RCC 7860 (cell line): ENCODE results near the gene IGSF8.

Experiments used
- DNase-seq: peaks from one replicate; pipeline ENCODE4 v3.0.0-alpha.2; 2015; ENCODE audit warnings: low spot score
- FAIRE-seq: peaks from 2 replicates; lab custom pipeline; 2012; peaks lifted over from hg19 to GRCh38; lab: Jason Lieb, UNC

Gene IGSF8

GRCh38 chr1:160108888-160109662 is 10.7 kb upstream of the IGSF8 start:
- DNase-seq (peak; percentile 25), FAIRE-seq (no peak)

- FAIRE-seq = no peak
- no peak for DNase-seq
Observed at GRCh38 chr1:160107512-160107911, 9.1 kb upstream of the IGSF8 start.

- DNase-seq (no peak), FAIRE-seq (no peak)
Observed at GRCh38 chr1:160105155-160105554, 6.7 kb upstream of the IGSF8 start.

- DNase-seq = no peak
- no peak for FAIRE-seq
Observed at GRCh38 chr1:160104486-160104885, 6.1 kb upstream of the IGSF8 start.

- DNase-seq (no peak), FAIRE-seq (no peak)
Observed at GRCh38 chr1:160103658-160104408, 5.4 kb upstream of the IGSF8 start.

- FAIRE-seq = no peak
- no peak for DNase-seq
Observed at GRCh38 chr1:160101717-160102522, 3.5 kb upstream of the IGSF8 start.

- FAIRE-seq = no peak
- DNase-seq = peak; percentile 68
Observed at GRCh38 chr1:160101037-160101716, 2.8 kb upstream of the IGSF8 start.

- DNase-seq (no peak), FAIRE-seq (no peak)
Observed at GRCh38 chr1:160099716-160100375, 1.4 kb upstream of the IGSF8 start.

- no peak for FAIRE-seq
- peak; percentile 79 for DNase-seq
Observed at GRCh38 chr1:160098852-160099561, 588 bp upstream of the IGSF8 start.

- DNase-seq (no peak), FAIRE-seq (no peak)
Observed at GRCh38 chr1:160097151-160097910, 1.1 kb downstream of the IGSF8 start.

GRCh38 chr1:160096274-160097116 is 1.9 kb downstream of the IGSF8 start:
- DNase-seq (no peak), FAIRE-seq (no peak)

GRCh38 chr1:160095382-160096105 is 2.9 kb downstream of the IGSF8 start:
- FAIRE-seq (no peak), DNase-seq (no peak)

- DNase-seq = no peak
Observed at GRCh38 chr1:160094806-160095205, 3.6 kb downstream of the IGSF8 start.

GRCh38 chr1:160094291-160094625 is 4.2 kb downstream of the IGSF8 start:
- DNase-seq = no peak
- no peak for FAIRE-seq

More at GRCh38 chr1:160094806-160095205, 3.6 kb downstream of the IGSF8 start:
- FAIRE-seq = no peak

GRCh38 chr1:160093624-160094290 is 4.7 kb downstream of the IGSF8 start:
- no peak for FAIRE-seq
- no peak for DNase-seq

- DNase-seq = no peak
- no peak for FAIRE-seq
Observed at GRCh38 chr1:160093069-160093395, 5.4 kb downstream of the IGSF8 start.
